Left ventricle myocardium inferior (tissue), 1 donor: ENCODE data around the gene DAAM2. TPM values are rescaled to one million over a fixed set of nuclear protein-coding genes. Genes with fewer than 3 reads are reported as not detected.
A peak's percentile ranks its signal among the peaks of the same experiment; 100 is the strongest.

Source experiments
- DNase-seq: peaks from one replicate; pipeline ENCODE4 v3.0.0-alpha.2; 2020
- H3K27ac ChIP-seq: fragments of 200-600 bp; replicated peaks from 2 replicates; pipeline ENCODE4 v1.8.0; 2021
- H3K27me3 ChIP-seq: fragments of 200-600 bp; 2 replicates; pipeline ENCODE4 v1.8.0; 2021; ENCODE audit warnings: low read depth
- H3K36me3 ChIP-seq: fragments of 200-600 bp; 2 replicates; pipeline ENCODE4 v1.8.0; 2021
- H3K4me1 ChIP-seq: fragments of 200-600 bp; 2 replicates; pipeline ENCODE4 v1.8.0; 2021
- H3K4me3 ChIP-seq: fragments of 200-600 bp; 2 replicates; pipeline ENCODE4 v1.8.0; 2021; ENCODE audit warnings: mild to moderate bottlenecking, moderate library complexity
- H3K9me3 ChIP-seq: fragments of 200-600 bp; replicated peaks from 2 replicates; pipeline ENCODE4 v1.8.0; 2021
- intact Hi-C: fragments of 100-400 bp; cut with micrococcal nuclease; formaldehyde crosslinking; loops from one replicate; pipeline ENCODE4 v1.11.0; 2022
- long read RNA-seq: library from polyadenylated mRNA; unstranded; transcript quantifications from one replicate; pipeline ENCODE4 v2.0.0, GENCODE V29; 2021
- total RNA-seq: library from RNA; stranded (reverse); fragmentation: NEBNext Ultra II Directional; extraction: Animal tissue kit (Norgen Biotek cat#: 25700); gene quantifications from one replicate; pipeline ENCODE4 v1.2.1, GENCODE V29; 2021
- TF ChIP-seq, protein P1 (sequence below): fragments of 200-600 bp; IDR thresholded peaks from 2 replicates; pipeline ENCODE4 v1.8.0; 2021; ENCODE audit warnings: antibody characterized with exemption, mild to moderate bottlenecking, borderline replicate concordance
- donor health status: DM: no; HTN: yes; CAD: no; lungs with severe emphysema.

Gene DAAM2
- 19.1 TPM for total RNA-seq
- long read RNA-seq, full-length matches to known transcripts: 5 of 20 reads
- long read RNA-seq, partial matches to known transcripts: 7 of 20 reads
- long read RNA-seq, other reads (novel, unspliced or antisense): 8 of 20 reads

DNA sequence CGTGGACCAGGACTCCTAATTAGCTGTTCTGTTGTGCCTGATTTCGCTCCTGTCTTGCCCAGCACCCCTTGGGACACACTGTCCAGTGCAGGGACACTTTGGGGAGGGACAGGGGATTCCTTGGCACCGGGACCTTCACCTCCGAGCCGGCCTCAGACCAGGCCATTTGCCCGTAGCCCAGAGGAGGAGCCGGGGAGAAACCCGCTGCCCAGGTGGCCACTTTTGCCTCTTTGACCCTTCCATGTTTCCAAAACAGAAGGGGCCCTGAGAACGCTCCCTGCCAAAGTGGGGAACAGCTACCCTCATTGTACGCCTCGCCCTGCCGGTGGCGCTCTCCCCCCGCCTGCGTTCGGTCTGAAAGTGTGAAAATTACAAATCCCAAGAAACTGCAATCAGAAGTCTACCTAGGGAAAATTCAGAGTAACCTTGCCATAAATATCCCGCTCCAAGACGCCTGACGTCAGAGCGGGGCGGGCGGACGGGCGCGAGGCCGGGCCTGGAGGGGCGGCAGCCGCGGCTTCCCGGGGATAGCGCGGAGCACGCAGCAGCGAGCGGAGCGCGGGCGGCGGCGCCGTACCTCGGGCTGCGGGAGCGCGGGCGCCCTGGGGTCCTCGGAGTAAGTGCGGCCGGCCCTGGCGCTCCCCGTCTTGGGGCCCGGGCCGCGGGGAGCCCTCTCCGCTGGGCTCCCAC is at the start of gene DAAM2:
TSS of gene DAAM2 (plus strand) at position 527 of the 690 bp plus-strand sequence. CDS start 63,927 bp downstream, outside the sequence.
- intact Hi-C loops: no loop called here
- TF ChIP-seq, protein P1, sequence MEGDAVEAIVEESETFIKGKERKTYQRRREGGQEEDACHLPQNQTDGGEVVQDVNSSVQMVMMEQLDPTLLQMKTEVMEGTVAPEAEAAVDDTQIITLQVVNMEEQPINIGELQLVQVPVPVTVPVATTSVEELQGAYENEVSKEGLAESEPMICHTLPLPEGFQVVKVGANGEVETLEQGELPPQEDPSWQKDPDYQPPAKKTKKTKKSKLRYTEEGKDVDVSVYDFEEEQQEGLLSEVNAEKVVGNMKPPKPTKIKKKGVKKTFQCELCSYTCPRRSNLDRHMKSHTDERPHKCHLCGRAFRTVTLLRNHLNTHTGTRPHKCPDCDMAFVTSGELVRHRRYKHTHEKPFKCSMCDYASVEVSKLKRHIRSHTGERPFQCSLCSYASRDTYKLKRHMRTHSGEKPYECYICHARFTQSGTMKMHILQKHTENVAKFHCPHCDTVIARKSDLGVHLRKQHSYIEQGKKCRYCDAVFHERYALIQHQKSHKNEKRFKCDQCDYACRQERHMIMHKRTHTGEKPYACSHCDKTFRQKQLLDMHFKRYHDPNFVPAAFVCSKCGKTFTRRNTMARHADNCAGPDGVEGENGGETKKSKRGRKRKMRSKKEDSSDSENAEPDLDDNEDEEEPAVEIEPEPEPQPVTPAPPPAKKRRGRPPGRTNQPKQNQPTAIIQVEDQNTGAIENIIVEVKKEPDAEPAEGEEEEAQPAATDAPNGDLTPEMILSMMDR: peak; percentile 25
- peak within 1 kb of the TSS; percentile 82 for H3K27ac ChIP-seq
- no peaks in the 10 kb centered on the region for H3K36me3 ChIP-seq
- peak within 1 kb of the TSS; percentile 78 for H3K4me3 ChIP-seq
- peaks cover 48% of the 10 kb centered on the region for H3K4me1 ChIP-seq
- peak; percentile 73 for DNase-seq
- H3K9me3 ChIP-seq: no peaks in the 10 kb centered on the region
- peaks cover 34% of the 10 kb centered on the region for H3K27me3 ChIP-seq

DNA sequence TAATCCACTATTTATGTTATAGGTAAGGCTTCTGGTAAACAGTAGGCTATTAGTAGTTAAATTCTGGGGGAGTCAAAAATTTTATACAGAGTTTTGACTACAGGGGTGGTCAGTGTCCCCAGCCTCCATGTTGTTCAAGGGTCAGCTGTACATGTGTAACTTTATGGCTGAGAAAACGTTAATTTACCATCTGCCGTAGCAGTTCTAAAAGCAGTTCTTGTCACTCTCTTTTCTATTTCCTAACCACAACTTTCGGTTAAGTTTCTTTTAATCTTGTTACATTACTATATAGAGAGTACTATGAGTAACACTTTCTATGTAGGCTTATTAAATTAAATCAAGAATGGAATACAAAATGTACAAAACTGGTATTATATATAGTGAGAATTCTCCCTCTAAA is 45.4 kb upstream of the DAAM2 start:
- TF ChIP-seq, protein P1: no peak
- H3K27me3 ChIP-seq: no peaks in the 10 kb centered on the region
- H3K4me1 ChIP-seq: no peaks in the 10 kb centered on the region
- intact Hi-C loops: no loop called here
- H3K27ac ChIP-seq: no peak overlapping the region
- H3K36me3 ChIP-seq: no peaks in the 10 kb centered on the region
- H3K4me3 ChIP-seq: no peak overlapping the region
- DNase-seq: no peak
- H3K9me3 ChIP-seq: peaks cover 3% of the 10 kb centered on the region

DNA sequence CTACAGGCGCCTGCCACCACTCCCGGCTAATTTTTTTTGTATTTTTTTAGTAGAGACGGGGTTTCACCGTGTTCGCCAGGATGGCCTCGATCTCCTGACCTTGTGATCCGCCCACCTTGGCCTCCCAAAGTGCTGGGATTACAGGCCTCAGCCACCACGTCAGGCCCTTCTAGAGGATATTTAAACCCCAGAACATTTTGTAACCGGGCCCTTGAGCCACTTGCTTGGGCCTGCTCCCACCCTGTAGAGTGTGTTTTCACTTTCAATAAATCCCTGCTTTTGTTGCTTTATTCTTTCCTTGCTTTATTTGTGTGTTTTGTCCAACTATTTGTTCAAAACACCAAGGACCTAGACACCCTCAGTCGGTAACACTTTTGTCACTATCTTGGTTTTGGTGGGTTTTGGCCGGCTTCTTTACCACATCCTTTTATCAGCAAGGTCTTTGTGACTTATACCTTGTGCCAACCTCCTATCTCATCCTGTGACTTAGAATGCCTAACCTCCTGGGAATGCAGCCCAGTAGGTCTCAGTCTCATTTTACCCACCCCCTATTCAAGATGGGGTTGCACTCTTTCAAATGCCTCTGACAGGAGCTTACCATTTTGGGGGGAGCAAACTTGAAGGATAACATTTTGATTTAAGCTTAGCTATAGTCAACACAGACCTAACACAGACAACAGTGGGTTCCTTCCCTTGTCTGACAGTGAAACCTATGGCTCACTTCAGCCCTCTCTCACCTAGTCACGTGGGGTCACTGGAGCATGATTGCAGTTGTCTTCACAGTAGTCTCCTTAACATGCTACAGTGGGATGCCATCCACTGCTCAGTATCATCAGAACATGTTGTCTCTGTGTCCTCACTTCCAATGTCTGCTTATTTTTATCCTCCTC is 39.1 kb upstream of the DAAM2 start:
- no peaks in the 10 kb centered on the region for H3K9me3 ChIP-seq
- no peak for DNase-seq
- no peak overlapping the region for H3K4me3 ChIP-seq
- intact Hi-C loops: no loop called here
- H3K27me3 ChIP-seq: no peaks in the 10 kb centered on the region
- peak overlapping the region; percentile 65 for H3K27ac ChIP-seq
- TF ChIP-seq, protein P1: no peak
- peaks cover 27% of the 10 kb centered on the region for H3K4me1 ChIP-seq
- H3K36me3 ChIP-seq: no peaks in the 10 kb centered on the region

DNA sequence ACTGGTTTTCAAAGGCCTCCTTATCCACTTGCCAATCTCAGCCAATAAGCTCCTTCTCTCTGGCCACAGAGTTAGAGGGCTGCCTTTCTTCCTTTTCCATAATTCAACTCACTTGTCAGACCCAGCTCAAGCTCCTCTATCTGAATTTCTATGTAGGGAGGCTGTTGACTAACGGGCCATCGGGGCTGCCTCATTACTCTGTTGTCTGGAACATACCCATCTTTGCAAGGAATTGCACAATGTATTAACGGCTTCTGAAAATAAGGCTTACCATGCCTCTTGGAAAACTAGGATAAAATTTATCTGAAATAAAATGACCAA is 38.5 kb upstream of the DAAM2 start:
- DNase-seq: no peak
- Histone ChIP-seq H3K36me3 (no peaks in the 10 kb centered on the region), H3K4me3 (no peak overlapping the region), H3K27me3 (no peaks in the 10 kb centered on the region), H3K9me3 (no peaks in the 10 kb centered on the region), H3K27ac (peak overlapping the region; percentile 65), H3K4me1 (peaks cover 29% of the 10 kb centered on the region)
- intact Hi-C loops: no loop called here
- TF ChIP-seq, protein P1: no peak

DNA sequence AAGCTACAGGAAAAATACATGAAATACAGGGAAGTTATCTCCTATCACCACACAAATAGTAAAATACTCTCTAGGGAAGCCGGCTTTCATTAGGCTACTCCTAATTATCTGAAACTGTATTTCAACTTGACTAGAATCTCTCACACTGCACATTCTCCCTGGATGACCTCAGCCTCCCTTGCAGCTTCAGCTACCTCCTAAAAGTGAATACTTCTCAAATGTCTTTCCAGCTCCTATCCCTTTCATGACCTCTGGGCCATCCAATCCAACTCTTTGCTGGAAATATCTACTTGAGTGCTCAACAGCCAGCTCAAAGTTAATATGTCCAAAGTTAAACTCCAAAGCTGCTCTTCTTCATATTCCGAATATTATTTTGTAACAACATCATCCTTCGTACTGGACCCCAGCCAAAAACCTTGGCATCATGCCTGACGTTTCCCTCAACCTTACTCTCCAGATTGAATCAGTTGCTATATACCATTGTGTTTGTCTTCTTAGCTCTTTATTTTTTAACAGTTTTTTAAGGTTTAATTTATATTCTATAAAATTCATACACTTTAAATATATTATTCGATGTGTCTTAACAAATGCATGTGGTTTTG is 37.6 kb upstream of the DAAM2 start:
- no peaks in the 10 kb centered on the region for H3K36me3 ChIP-seq
- intact Hi-C loops: no loop called here
- no peaks in the 10 kb centered on the region for H3K27me3 ChIP-seq
- TF ChIP-seq, protein P1: no peak
- no peak overlapping the region for H3K4me3 ChIP-seq
- peak; percentile 28 for DNase-seq
- H3K27ac ChIP-seq: peak overlapping the region; percentile 65
- H3K4me1 ChIP-seq: peaks cover 38% of the 10 kb centered on the region
- no peaks in the 10 kb centered on the region for H3K9me3 ChIP-seq
